Cerebellar nuclear complex (tissue), 1 donor: ENCODE measurements around the gene PLEKHG5.
"Not testable (repeated sequence)": the region's sequence is repeated elsewhere in the genome, so short reads cannot be mapped to it uniquely, and the experiment has no call there.

ENCODE experiments used
- DNase-seq, 2 experiments: peaks; one replicate each; lab custom pipeline; 2025; lab: John Stamatoyannopoulos, UW

Gene PLEKHG5

GRCh38 chr1:6446665-6447015 lies 44.8 kb downstream of the PLEKHG5 start:
- no peak for DNase-seq

- DNase-seq = not testable (repeated sequence)
Measured at GRCh38 chr1:6445929-6446328, 45.5 kb downstream of the PLEKHG5 start.

- peak in 1 of 2 experiments; percentile 4 for DNase-seq
Measured at GRCh38 chr1:6445062-6445763, 46.3 kb downstream of the PLEKHG5 start.

GRCh38 chr1:6444377-6444776 lies 47.1 kb downstream of the PLEKHG5 start:
- no peak for DNase-seq

GRCh38 chr1:6443339-6444115 lies 47.9 kb downstream of the PLEKHG5 start:
- DNase-seq = no peak

- DNase-seq = no peak
Measured at GRCh38 chr1:6441586-6441985, 49.9 kb downstream of the PLEKHG5 start.

GRCh38 chr1:6440198-6441126 lies 51.0 kb downstream of the PLEKHG5 start:
- DNase-seq = no peak

- DNase-seq = peak in 1 of 2 experiments; percentile 42
Measured at GRCh38 chr1:6438047-6438525, 53.4 kb downstream of the PLEKHG5 start.

GRCh38 chr1:6437012-6437700 lies 54.3 kb downstream of the PLEKHG5 start:
- DNase-seq = peak in 1 of 2 experiments; percentile 11

- DNase-seq = not testable (repeated sequence)
Measured at GRCh38 chr1:6436277-6436676, 55.2 kb downstream of the PLEKHG5 start.

GRCh38 chr1:6435547-6435946 lies 55.9 kb downstream of the PLEKHG5 start:
- no peak for DNase-seq

GRCh38 chr1:6435129-6435528 lies 56.3 kb downstream of the PLEKHG5 start:
- no peak for DNase-seq

GRCh38 chr1:6434186-6434585 lies 57.3 kb downstream of the PLEKHG5 start:
- DNase-seq = no peak

- DNase-seq = not testable (repeated sequence)
Measured at GRCh38 chr1:6431645-6432579, 59.6 kb downstream of the PLEKHG5 start.

GRCh38 chr1:6429660-6430411 lies 61.6 kb downstream of the PLEKHG5 start:
- not testable (repeated sequence) for DNase-seq

GRCh38 chr1:6428453-6428852 lies 63.0 kb downstream of the PLEKHG5 start:
- DNase-seq = not testable (repeated sequence)

GRCh38 chr1:6427441-6428390 lies 63.8 kb downstream of the PLEKHG5 start:
- no peak for DNase-seq

- no peak for DNase-seq
Measured at GRCh38 chr1:6426972-6427350, 64.5 kb downstream of the PLEKHG5 start.
